Astrocyte of the cerebellum (primary cell): Measurements from ENCODE around the gene BLOC1S4.

Experiments
- DNase-seq: peaks from one replicate; pipeline ENCODE4 v3.0.0-alpha.2; 2011; ENCODE audit warnings: low read depth
- H3K4me3 ChIP-seq: 2 replicates; pipeline ENCODE4 v1.5.1; 2011; ENCODE audit warnings: mild to moderate bottlenecking, low read depth, low read length, moderate library complexity
- CTCF ChIP-seq: IDR thresholded peaks from 2 replicates; pipeline ENCODE4 v1.5.1; 2012; ENCODE audit warnings: low read length, low read depth, moderate library complexity, mild to moderate bottlenecking; ENCODE audit errors: missing control alignments
- in situ Hi-C: cut with HindIII; loops from 2 replicates; pipeline ENCODE4 v1.10.0; 2017; ENCODE audit warnings: low sequenced_read_pairs

Gene BLOC1S4

DNA sequence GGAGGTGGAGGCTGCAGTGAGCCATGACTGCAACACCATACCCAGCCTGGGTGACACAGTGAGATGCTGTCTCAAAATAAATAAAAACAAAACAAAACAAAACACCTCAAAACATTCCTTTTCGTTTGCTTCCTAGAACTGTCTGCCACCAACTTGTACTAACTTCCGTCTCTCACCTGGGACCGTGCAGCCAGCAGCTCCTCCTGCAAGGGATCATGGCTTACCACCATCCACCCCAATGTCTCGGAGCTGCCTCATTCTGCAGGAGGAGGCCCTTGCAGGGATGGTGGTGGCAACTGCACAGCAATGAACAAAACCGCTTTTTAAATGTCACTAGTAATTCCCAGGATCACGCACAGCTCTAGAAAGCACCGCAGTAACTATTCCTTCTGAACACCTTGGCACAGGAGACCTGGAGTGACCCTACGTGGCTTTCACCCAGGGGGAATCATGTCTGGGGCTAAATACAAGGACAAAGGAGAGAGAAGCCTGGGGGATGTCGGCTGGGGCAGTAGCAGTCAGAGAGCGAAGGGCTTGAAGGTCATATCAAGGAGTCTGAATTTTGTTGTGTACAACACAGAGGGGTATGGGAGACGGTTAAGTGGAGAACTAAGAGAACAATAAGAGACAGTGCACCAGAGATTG is 49.1 kb downstream of the BLOC1S4 start:
- H3K4me3 ChIP-seq: no peak overlapping the region
- in situ Hi-C loops: no loop called here
- no peak for DNase-seq
- no peak for TF ChIP-seq CTCF

- no peak for DNase-seq
- in situ Hi-C loops: no loop called here
- H3K4me3 ChIP-seq: no peak overlapping the region
- no peak for TF ChIP-seq CTCF
Measured at GRCh38 chr4:6765703-6766102, 49.7 kb downstream of the BLOC1S4 start.
